Thymus (tissue), 11 donors: ENCODE measurements around the gene TRIM14. TPM values are rescaled to one million over a fixed set of nuclear protein-coding genes. Genes with fewer than 3 reads are reported as not detected.

Source experiments
- DNase-seq, 9 donors: peaks; one replicate each; pipeline ENCODE4 v3.0.0-alpha.2; 2013; ENCODE audit warnings: low spot score in 9 of 9, low read depth in 6 of 9, missing footprints in 1 of 9
- H3K27ac ChIP-seq, 2 donors: one replicate each; pipeline ENCODE4 v1.5.1; 2013; ENCODE audit warnings: control low read depth in 1 of 2, low read depth in 1 of 2, low read length in 1 of 2, mild to moderate bottlenecking in 1 of 2, moderate library complexity in 1 of 2
- H3K27me3 ChIP-seq, 2 donors: one replicate each; pipeline ENCODE4 v1.5.1; 2013; ENCODE audit warnings: low read length in 1 of 2; ENCODE audit not compliant: control insufficient read depth in 2 of 2, insufficient read depth in 1 of 2
- H3K36me3 ChIP-seq, 2 donors: one replicate each; pipeline ENCODE4 v1.5.1; 2013; ENCODE audit warnings: low read length in 1 of 2, mild to moderate bottlenecking in 1 of 2, moderate library complexity in 1 of 2; ENCODE audit not compliant: control insufficient read depth in 2 of 2, insufficient read depth in 2 of 2
- H3K4me1 ChIP-seq, 2 donors: one replicate each; pipeline ENCODE4 v1.5.1; 2013; ENCODE audit warnings: low read length in 2 of 2; ENCODE audit not compliant: control insufficient read depth in 2 of 2, insufficient read depth in 2 of 2
- H3K4me3 ChIP-seq, 2 donors: one replicate each; pipeline ENCODE4 v1.5.1; 2013; ENCODE audit warnings: low read length in 2 of 2, control low read depth in 1 of 2, mild to moderate bottlenecking in 1 of 2
- H3K9me3 ChIP-seq, 2 donors: one replicate each; pipeline ENCODE4 v1.5.1; 2013; ENCODE audit warnings: low read length in 1 of 2, mild to moderate bottlenecking in 1 of 2; ENCODE audit not compliant: control insufficient read depth in 2 of 2, insufficient read depth in 1 of 2
- WGBS: extraction: QIAGEN DNeasy Blood & Tissue Kit; methylation state at CpG from one replicate; pipeline ENCODE4 v1.1.7; 2013; 5-methylcytosine and 5-hydroxymethylcytosine counted together
- polyA plus RNA-seq: library from polyadenylated mRNA; stranded (reverse); fragments of 200-250 nt; gene quantifications from one replicate; pipeline ENCODE4 v1.2.3, GENCODE V29; 2013
- total RNA-seq: library from RNA; stranded (reverse); fragments of 120-200 nt; gene quantifications from one replicate; pipeline ENCODE4 v1.2.4, GENCODE V29; 2013
- donor health status: healthy.

Gene TRIM14
- total and polyA plus RNA-seq, 2 donors: 12.7 to 16.4 TPM

- Histone ChIP-seq H3K4me3 (no peak overlapping the region), H3K27me3 (no peaks in the 10 kb centered on the region), H3K9me3 (no peaks in the 10 kb centered on the region), H3K36me3 (peaks cover 45 to 60% of the 10 kb centered on the region in 2 donors), H3K4me1 (peaks cover 0 to 24% of the 10 kb centered on the region in 2 donors), H3K27ac (peak overlapping the region in 1 of 2 donors; percentile 17)
- no peak for DNase-seq
- 95% methylated on average over 7 of the region's 7 CpGs for WGBS
These were observed 33.1 kb downstream of the TRIM14 start for GRCh38 chr9:98085944-98086343.

DNA sequence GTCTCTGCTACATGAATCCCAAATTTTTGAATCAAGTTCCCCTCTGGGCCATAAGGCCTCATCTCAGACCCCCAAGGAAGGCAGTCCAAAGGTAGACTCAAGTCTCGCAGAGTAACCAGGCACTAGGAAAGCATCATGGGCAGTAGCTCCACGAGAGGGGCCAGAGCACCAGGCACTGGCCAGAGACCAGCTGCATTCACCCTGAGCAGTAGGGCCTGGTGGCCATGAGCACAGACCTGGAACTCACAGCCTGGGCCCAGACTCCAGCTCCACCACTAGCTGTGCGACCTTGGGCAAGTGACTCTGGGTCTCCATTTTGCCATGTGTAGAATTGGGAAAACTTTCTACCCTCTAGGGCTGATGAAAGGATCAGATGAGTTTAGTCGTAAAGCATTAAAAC is 34.0 kb downstream of the TRIM14 start:
- no peak for DNase-seq
- Histone ChIP-seq H3K4me3 (no peak overlapping the region), H3K36me3 (peaks cover 53 to 67% of the 10 kb centered on the region in 2 donors), H3K9me3 (no peaks in the 10 kb centered on the region), H3K4me1 (peaks cover 0 to 24% of the 10 kb centered on the region in 2 donors), H3K27me3 (no peaks in the 10 kb centered on the region), H3K27ac (no peak overlapping the region)
- over 99% methylated on average over 4 of the region's 4 CpGs for WGBS

GRCh38 chr9:98084396-98084795 is 34.6 kb downstream of the TRIM14 start:
- no peak for DNase-seq
- H3K27ac ChIP-seq: no peak overlapping the region
- peaks cover 0 to 22% of the 10 kb centered on the region in 2 donors for H3K4me1 ChIP-seq
- WGBS: over 99% methylated on average over 3 of the region's 3 CpGs
- H3K9me3 ChIP-seq: no peaks in the 10 kb centered on the region
- H3K4me3 ChIP-seq: no peak overlapping the region
- no peaks in the 10 kb centered on the region for H3K27me3 ChIP-seq
- H3K36me3 ChIP-seq: peaks cover 53 to 66% of the 10 kb centered on the region in 2 donors

DNA sequence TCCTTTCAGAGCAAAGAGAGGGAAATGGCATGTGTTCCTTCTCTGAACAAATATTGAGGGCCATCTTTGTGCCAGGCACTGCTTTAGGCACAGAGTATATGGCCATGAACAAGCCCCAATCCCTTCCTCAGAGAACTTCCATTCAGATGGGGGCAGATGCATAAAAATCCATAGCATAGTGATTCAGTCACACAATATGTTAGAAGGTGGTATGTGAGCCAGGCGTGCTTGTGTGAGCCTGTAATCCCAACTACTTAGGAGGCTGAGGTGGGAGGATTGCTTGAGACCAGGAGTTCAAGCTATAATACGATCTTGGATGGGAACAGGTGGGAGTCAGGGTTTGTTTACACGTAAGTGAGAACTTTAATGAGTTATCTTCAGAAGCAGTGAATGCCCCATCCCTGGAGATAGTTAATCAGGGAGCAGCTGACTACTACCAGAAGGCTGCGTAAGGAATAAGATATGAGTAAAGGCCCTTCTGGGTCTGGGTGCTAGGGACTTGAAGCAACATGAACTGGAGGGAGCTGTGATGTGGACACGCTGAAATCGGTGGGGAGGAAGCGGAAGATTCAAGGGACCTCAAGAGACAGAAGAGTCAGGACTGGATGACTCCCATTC is 35.3 kb downstream of the TRIM14 start:
- 97% methylated on average over 7 of the region's 7 CpGs for WGBS
- H3K27me3 ChIP-seq: no peaks in the 10 kb centered on the region
- no peaks in the 10 kb centered on the region for H3K9me3 ChIP-seq
- H3K27ac ChIP-seq: peak overlapping the region in 1 of 2 donors; percentile 3
- DNase-seq: no peak
- H3K4me3 ChIP-seq: no peak overlapping the region
- H3K36me3 ChIP-seq: peaks cover 53 to 66% of the 10 kb centered on the region in 2 donors
- H3K4me1 ChIP-seq: peaks cover 0 to 20% of the 10 kb centered on the region in 2 donors

GRCh38 chr9:98083061-98083501 is 35.9 kb downstream of the TRIM14 start:
- H3K9me3 ChIP-seq: no peaks in the 10 kb centered on the region
- H3K4me3 ChIP-seq: no peak overlapping the region
- peak overlapping the region; percentile 3 to 38 for H3K27ac ChIP-seq
- peaks cover 0 to 18% of the 10 kb centered on the region in 2 donors for H3K4me1 ChIP-seq
- no peaks in the 10 kb centered on the region for H3K27me3 ChIP-seq
- DNase-seq: no peak
- H3K36me3 ChIP-seq: peaks cover 54 to 66% of the 10 kb centered on the region in 2 donors
- 98% methylated on average over 2 of the region's 2 CpGs for WGBS

GRCh38 chr9:98081477-98082219 is 37.4 kb downstream of the TRIM14 start:
- WGBS: 93% methylated on average over 6 of the region's 6 CpGs
- Histone ChIP-seq H3K27me3 (no peaks in the 10 kb centered on the region), H3K27ac (no peak overlapping the region), H3K4me3 (no peak overlapping the region), H3K9me3 (no peaks in the 10 kb centered on the region), H3K36me3 (peaks cover 47 to 64% of the 10 kb centered on the region in 2 donors), H3K4me1 (peaks cover 0 to 9% of the 10 kb centered on the region in 2 donors)
- DNase-seq: no peak

- WGBS: 98% methylated on average over 12 of the region's 12 CpGs
These were observed 38.2 kb downstream of the TRIM14 start for GRCh38 chr9:98080780-98081179.

GRCh38 chr9:98080326-98080725 is 38.7 kb downstream of the TRIM14 start:
- Histone ChIP-seq H3K36me3 (peaks cover 41 to 53% of the 10 kb centered on the region in 2 donors), H3K27me3 (no peaks in the 10 kb centered on the region), H3K9me3 (no peaks in the 10 kb centered on the region), H3K27ac (no peak overlapping the region), H3K4me3 (no peak overlapping the region), H3K4me1 (peaks cover 3 to 10% of the 10 kb centered on the region in 2 donors)
- DNase-seq: no peak
- 97% methylated on average over 1 of the region's 1 CpG for WGBS

More at GRCh38 chr9:98080780-98081179, 38.2 kb downstream of the TRIM14 start:
- no peak for DNase-seq
- H3K9me3 ChIP-seq: no peaks in the 10 kb centered on the region
- H3K27ac ChIP-seq: no peak overlapping the region
- no peaks in the 10 kb centered on the region for H3K27me3 ChIP-seq
- peaks cover 3 to 8% of the 10 kb centered on the region in 2 donors for H3K4me1 ChIP-seq
- no peak overlapping the region for H3K4me3 ChIP-seq
- peaks cover 42 to 56% of the 10 kb centered on the region in 2 donors for H3K36me3 ChIP-seq

DNA sequence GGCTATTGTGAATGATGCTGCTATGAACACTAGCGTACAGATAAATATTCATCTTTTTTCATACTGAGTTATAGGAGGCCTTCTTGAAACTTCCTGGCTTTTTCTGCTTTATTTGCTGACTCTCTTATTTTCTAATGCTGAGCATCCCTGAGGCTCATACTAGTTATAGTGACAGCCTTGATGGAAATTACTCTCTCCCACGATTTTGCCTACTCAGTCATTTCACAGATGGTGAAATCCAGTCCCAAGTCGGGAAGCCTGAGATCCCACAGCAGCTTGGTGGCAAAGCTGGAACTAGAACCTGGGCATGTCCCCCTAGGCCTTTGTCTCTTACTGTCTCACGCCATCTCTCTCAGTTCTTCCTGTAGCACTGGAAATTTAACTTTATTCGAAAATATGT is 40.1 kb downstream of the TRIM14 start:
- Histone ChIP-seq H3K36me3 (peaks cover 36 to 41% of the 10 kb centered on the region in 2 donors), H3K4me3 (no peak overlapping the region), H3K9me3 (no peaks in the 10 kb centered on the region), H3K27ac (no peak overlapping the region), H3K27me3 (no peaks in the 10 kb centered on the region), H3K4me1 (peaks cover 10 to 24% of the 10 kb centered on the region in 2 donors)
- WGBS: 96% methylated on average over 5 of the region's 5 CpGs
- no peak for DNase-seq
